ENCODE measurements around the gene ARAP1. TPM values are rescaled to one million over a fixed set of nuclear protein-coding genes. Genes with fewer than 3 reads are reported as not detected.

The ARAP1 gene
- total RNA-seq, 2 experiments from 2014 or later = 69.9 to 76.6 TPM

DNA sequence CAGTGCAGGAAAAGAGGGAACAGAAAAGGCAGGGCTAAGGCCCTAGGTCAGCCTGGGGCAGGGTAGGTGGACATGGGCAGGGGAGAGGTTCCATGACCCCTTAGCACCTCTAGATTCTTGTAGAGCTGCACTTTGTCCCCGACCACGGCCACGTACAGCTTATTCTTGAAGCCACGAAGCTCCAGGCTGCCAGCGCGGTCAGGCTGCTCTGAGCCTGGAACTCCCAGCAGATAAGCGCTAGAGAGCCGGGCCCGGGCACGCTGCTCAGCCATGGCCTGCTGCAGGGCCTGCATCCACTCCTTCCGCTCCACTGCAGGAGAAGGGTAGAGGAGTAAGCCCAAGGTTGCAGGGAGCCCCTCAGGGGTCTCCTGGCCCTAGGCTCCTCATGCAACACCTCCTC, 41.9 kb downstream of the ARAP1 start:
- Mint-ChIP-seq H3K9me3 (ENCODE audit: low read depth) (no peaks in the 10 kb centered on the region), H3K4me1 (no peaks in the 10 kb centered on the region), H3K4me3 (no peak overlapping the region), H3K27ac (no peak overlapping the region), H3K36me3 (ENCODE audit: low read depth) (peaks cover 23% of the 10 kb centered on the region), H3K27me3 (no peaks in the 10 kb centered on the region)
- POLR2A ChIA-PET = no interaction called here
- intact Hi-C loops (cut with DNase I, micrococcal nuclease) = no loop called here
- CTCF ChIA-PET = no interaction called here
- no peak for ATAC-seq
- DNase-seq = no peak

DNA sequence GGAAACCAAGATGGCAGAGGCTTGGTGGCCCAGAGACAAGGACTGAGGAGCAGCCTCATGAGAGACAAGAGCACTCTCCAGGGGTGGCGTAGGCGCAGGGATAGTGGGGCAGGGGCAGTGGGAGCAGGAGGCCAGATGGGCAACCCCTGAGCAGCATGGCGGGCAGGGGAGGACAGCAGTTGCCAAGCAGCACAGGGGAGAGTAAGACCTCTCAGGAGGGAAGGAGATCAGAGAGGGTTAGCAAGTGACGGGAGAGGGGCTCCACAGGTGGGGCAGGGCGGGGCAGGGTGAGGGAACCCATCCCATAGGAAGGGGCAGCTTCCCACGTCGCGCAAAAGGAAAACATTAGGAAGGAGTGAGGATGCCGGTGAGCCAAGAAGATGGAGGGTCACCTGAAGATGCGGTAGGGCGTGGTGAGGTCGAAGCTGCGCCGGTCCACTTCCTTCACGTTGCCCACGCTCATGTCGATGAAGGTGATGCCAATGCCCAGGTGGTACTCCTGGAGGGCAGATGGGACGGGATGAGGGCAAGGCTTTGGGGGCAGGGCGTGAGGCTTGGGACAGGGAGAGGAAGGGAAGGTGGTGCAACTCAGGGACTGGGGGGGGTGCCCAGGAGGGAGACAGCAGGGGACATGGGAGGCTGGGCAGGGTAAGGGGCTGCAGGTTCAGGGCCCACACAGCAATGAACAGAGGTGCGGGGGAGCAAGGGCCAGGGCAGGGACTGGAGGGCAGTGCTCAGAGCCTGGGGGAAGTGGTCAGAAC, 42.5 kb downstream of the ARAP1 start:
- no peaks in the 10 kb centered on the region for H3K4me1 Mint-ChIP-seq
- H3K4me3 Mint-ChIP-seq = no peak overlapping the region
- ATAC-seq (no peak), DNase-seq (no peak)
- H3K27ac Mint-ChIP-seq = no peak overlapping the region
- no peaks in the 10 kb centered on the region for H3K9me3 Mint-ChIP-seq (ENCODE audit: low read depth)
- POLR2A ChIA-PET = interaction anchor here (0.6 kb wide), 1 partner anchor 7 kb away, joined by 5 read pairs; no protein-coding TSS in a partner anchor
- H3K27me3 Mint-ChIP-seq = no peaks in the 10 kb centered on the region
- CTCF ChIA-PET = no interaction called here
- intact Hi-C loops (cut with DNase I, micrococcal nuclease) = no loop called here
- H3K36me3 Mint-ChIP-seq (ENCODE audit: low read depth) = peaks cover 23% of the 10 kb centered on the region

DNA sequence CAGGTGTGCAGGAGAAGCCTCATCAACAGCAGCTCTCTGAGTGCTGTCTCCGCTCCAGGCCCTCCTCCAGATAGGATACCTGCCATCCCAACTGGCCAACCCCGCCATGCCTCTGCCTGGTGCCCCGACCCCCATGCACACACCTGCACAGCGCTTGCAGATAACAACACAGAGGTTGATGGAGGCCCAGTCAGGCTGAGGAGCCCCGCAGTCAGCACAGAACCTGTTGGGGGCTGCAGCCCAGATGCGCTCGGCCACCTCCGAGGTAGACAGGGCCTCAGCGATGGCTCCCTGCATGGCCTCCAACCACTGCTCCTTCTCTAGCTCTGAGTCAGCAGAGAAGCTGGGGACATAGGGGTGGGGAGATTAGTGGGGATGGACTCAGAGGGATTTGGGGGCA, 45.2 kb downstream of the ARAP1 start:
- Mint-ChIP-seq H3K27ac (no peak overlapping the region), H3K36me3 (ENCODE audit: low read depth) (peaks cover 23% of the 10 kb centered on the region), H3K27me3 (no peaks in the 10 kb centered on the region), H3K9me3 (ENCODE audit: low read depth) (no peaks in the 10 kb centered on the region), H3K4me3 (no peak overlapping the region), H3K4me1 (no peaks in the 10 kb centered on the region)
- ChIA-PET CTCF (no interaction called here), POLR2A (no interaction called here)
- DNase-seq (no peak), ATAC-seq (no peak)
- intact Hi-C loops (cut with DNase I, micrococcal nuclease) = no loop called here

DNA sequence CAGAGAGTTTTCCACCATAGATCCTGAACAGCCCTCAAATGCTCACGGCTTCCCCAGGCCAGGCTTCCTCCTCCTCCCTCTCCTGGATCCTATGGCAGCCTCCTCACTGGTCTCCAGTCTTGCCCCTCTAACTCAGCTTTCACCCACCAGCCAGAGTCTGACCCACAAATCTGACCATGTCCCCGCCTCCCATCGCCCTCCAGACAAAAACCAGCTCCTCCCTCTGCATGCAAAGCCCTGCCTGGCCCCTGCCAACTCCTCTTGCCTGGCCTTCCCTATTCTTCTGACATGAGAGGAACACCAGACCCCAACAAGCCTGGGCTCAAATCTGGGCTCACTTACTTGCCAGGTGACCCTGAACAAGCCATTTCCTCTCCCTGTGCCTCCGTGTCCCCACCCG, 45.6 kb downstream of the ARAP1 start:
- no peaks in the 10 kb centered on the region for H3K4me1 Mint-ChIP-seq
- peaks cover 26% of the 10 kb centered on the region for H3K36me3 Mint-ChIP-seq (ENCODE audit: low read depth)
- ChIA-PET POLR2A (no interaction called here), CTCF (no interaction called here)
- peak overlapping the region; percentile 42 for H3K27ac Mint-ChIP-seq
- no peak overlapping the region for H3K4me3 Mint-ChIP-seq
- H3K9me3 Mint-ChIP-seq (ENCODE audit: low read depth) = no peaks in the 10 kb centered on the region
- intact Hi-C loops (cut with DNase I, micrococcal nuclease) = no loop called here
- DNase-seq (no peak), ATAC-seq (no peak)
- no peaks in the 10 kb centered on the region for H3K27me3 Mint-ChIP-seq

DNA sequence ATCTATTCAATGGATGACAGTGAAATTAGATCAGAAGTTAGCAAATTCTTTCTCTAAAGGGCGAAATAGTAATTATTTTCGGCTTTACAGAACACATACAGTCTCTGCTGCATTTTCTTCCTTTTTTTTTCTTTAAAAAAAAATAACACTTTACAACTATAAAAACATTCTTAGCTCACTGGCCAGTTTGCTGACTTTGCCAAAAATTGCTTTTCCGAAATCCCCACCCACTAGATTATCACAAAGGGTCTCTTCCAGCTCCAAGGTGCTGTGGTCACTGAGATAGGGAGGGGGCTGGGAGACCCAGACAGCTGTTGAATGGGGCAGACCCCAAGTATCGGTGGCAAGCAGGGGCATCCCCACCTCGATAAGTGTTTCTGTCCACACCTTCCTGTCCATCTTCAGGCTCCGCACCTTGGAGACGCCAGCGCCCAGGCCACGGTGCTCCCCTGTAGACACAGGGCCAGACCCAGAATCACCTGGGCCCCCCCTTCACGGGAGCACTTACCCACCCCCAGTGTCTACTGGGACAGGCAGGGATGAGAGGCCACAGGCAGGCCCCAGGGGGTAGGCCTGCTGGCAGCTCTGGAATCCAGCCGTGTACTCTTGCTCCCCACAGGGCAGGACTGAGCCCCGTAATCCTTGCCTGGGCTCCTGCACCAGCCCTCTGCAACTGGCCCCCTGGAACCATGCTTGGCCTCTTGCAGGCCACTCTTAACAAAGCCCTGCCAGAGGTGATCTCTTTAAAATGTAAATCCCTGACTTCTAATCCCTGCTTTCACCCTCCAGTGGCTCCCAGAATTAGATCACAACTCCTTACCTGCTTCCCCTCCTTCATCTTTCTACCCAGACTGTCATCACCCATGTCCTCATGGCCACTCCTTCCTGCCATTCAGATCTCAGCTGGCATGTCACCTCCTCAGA, 46.5 kb downstream of the ARAP1 start:
- intact Hi-C loops (cut with DNase I, micrococcal nuclease) = no loop called here
- DNase-seq (no peak), ATAC-seq (no peak)
- ChIA-PET CTCF (no interaction called here), POLR2A (no interaction called here)
- Mint-ChIP-seq H3K9me3 (ENCODE audit: low read depth) (no peaks in the 10 kb centered on the region), H3K27me3 (no peaks in the 10 kb centered on the region), H3K36me3 (ENCODE audit: low read depth) (peaks cover 29% of the 10 kb centered on the region), H3K4me1 (no peaks in the 10 kb centered on the region), H3K4me3 (no peak overlapping the region), H3K27ac (no peak overlapping the region)

DNA sequence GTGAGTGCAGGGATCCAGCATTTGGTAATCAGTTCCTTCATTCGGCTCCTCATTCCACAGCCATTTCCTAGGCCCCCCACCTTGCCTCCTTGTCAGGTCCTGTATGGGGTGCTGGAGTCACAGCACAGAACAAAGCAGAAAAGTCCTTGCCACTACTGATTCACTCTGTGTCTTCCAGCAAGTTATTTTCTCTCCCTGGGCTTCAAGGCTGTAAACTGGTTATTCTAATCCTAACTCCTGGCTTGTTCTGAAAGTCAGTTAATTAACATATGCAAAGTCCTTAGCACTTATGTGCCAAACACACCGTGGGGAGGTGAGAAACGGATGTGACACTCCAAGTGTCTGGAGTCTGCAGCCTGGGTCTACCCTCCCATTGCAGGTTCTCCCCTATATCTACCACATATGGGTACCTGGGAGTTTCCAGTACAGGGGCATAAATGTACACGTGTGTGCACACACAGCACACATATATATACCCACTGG, 47.4 kb downstream of the ARAP1 start:
- ATAC-seq (no peak), DNase-seq (no peak)
- H3K36me3 Mint-ChIP-seq (ENCODE audit: low read depth) = peaks cover 32% of the 10 kb centered on the region
- ChIA-PET CTCF (interaction anchor here (1.5 kb wide), 1 partner anchor 474 kb away, joined by 3 read pairs; no protein-coding TSS in a partner anchor), POLR2A (no interaction called here)
- H3K4me1 Mint-ChIP-seq = no peaks in the 10 kb centered on the region
- intact Hi-C loops (cut with DNase I, micrococcal nuclease) = no loop called here
- no peaks in the 10 kb centered on the region for H3K9me3 Mint-ChIP-seq (ENCODE audit: low read depth)
- H3K27me3 Mint-ChIP-seq = no peaks in the 10 kb centered on the region
- no peak overlapping the region for H3K4me3 Mint-ChIP-seq
- no peak overlapping the region for H3K27ac Mint-ChIP-seq

DNA sequence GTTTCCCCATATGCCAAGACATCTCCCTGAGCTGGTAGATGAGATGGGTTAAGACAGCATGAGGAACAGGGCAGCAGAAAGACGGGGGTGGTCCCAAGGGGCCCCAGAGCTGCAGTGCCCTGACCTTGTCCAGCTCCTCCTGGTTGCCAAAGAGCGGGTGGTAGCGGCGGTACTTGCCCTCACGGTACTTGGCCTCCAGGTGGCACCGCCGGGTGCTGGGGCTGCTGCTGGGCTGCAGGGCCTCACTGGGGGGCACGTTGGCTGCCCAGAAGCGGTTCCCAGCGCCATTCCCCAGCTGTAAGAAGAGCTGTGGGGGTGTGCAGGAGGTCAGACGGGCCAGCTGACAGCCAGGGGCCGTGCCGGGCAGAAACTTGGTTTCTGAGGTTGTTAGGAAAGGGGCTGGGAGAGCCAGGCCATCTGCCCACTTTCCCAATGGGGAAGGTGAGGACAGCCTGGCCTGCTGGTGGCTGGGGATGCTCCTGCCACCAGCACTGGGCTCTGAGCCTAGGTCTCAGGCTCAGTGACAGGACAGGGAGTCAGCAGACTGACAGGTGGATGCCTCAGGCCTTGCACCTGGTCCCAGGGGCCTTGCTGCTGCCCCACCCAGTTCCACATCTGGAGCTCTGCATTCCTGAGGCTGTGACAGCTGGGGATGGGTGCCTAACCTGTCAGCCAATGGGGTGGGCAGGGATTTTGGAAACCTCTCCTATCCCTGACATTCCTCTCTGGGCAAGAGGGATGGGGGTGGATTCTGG, 48.0 kb downstream of the ARAP1 start:
- Mint-ChIP-seq H3K36me3 (ENCODE audit: low read depth) (peaks cover 33% of the 10 kb centered on the region), H3K4me3 (no peak overlapping the region), H3K27ac (no peak overlapping the region), H3K4me1 (no peaks in the 10 kb centered on the region), H3K27me3 (no peaks in the 10 kb centered on the region), H3K9me3 (ENCODE audit: low read depth) (no peaks in the 10 kb centered on the region)
- ChIA-PET POLR2A (no interaction called here), CTCF (interaction anchor here (0.6 to 1.5 kb wide), 2 partner anchors 77 to 474 kb away, joined by 3 read pairs; no protein-coding TSS in a partner anchor)
- DNase-seq (peak; percentile 26), ATAC-seq (no peak)
- intact Hi-C loops (cut with DNase I, micrococcal nuclease) = no loop called here

DNA sequence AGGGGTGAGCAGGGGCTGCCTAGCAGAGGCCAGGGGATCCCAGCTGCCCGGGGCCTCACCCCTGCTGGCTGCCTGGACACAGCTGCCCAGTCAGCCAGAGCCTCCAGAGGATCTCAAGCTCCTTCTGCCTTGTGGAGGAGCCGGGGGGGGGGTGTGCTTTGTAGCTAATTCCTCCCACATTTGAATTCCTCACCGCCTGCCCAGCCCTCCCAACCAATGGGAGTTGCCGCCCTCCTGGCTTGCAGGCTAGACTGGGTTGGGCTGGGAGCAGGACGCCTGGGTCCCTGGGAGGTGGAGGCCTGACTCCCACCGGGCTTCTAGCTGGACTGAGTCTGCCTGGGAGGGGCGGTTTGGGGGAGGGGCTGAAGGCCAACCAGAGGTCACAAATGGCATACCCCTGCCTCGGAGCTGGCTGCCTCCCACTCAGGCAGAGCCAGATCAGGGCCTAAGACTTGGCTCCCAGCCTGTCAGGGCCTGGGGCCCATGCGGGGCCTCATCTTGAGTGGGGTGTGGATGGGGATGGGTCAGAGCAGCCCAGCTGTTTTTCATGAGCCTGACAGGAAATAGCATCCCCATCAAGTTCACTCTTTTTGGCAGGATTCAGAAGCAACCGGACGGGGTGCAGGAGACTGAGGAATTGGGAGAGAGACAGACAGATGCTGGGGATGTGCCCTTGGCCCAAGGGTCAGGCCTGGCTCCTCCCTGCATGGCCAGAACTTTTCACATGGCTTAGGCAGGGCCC, 48.8 kb downstream of the ARAP1 start:
- intact Hi-C loops (cut with DNase I, micrococcal nuclease) = no loop called here
- Mint-ChIP-seq H3K4me1 (no peaks in the 10 kb centered on the region), H3K36me3 (ENCODE audit: low read depth) (peaks cover 39% of the 10 kb centered on the region), H3K27me3 (no peaks in the 10 kb centered on the region), H3K4me3 (no peak overlapping the region), H3K9me3 (ENCODE audit: low read depth) (no peaks in the 10 kb centered on the region), H3K27ac (no peak overlapping the region)
- no peak for ATAC-seq
- DNase-seq = no peak
- CTCF ChIA-PET = interaction anchor here (0.6 to 1.5 kb wide), 2 partner anchors 77 to 475 kb away, joined by 3 read pairs; no protein-coding TSS in a partner anchor
- POLR2A ChIA-PET = no interaction called here

DNA sequence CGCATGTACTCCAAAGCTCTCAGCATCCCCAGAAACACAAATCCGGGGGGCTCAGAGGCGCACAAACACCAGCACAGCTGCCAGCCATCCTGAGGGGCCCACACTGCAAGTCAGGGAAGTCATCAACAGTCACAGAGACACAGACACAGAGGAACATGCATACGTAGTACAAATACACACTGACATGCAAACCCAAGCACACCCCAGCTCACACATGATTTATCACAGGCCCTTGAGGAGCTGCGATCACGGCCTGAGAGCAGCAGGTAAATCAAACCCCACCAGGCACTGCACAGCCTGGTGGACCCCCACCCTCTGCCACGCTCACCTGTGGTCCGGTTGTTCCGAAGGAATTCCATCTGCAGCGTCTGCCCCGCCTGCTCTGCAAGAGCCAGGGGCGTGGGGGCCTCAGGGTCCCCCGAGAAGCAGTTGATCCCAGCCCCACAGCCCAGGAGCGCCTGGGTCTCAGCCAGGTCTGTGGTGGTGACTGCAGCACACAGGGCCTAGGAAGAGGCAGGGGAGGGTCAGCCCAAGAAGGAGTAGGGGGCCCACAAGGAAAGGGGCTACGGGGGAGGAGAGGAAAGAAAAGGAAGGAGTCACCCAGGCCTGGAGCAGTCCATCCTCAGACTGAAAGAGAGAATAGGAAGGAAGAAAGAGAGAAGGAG, 49.5 kb downstream of the ARAP1 start:
- CTCF ChIA-PET = no interaction called here

DNA sequence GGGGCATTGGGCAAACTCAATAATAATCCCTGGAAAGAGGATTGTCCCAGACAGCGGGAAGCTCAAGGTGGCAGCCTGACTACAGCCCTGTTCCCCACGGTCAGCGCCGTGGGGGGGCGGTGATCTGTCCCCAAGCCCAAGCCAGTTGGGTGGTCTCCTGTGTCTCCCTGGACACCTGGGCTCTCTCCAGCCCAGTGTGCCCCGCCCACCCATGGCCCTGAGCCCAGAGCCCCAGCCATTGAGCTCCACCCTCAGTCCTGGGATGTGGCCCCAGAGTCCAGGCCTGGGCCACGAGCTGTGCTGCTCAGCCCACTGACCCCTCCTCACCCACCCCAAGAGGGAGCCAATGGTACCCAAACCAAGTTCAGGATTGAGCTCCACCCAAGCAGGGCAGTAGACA, 50.1 kb downstream of the ARAP1 start:
- no peaks in the 10 kb centered on the region for H3K9me3 Mint-ChIP-seq (ENCODE audit: low read depth)
- no peak overlapping the region for H3K27ac Mint-ChIP-seq
- intact Hi-C loops (cut with DNase I, micrococcal nuclease) = no loop called here
- ChIA-PET POLR2A (no interaction called here), CTCF (interaction anchor here (0.7 kb wide), 1 partner anchor 283 kb away, joined by 3 read pairs; no protein-coding TSS in a partner anchor)
- no peaks in the 10 kb centered on the region for H3K4me1 Mint-ChIP-seq
- ATAC-seq (no peak), DNase-seq (no peak)
- H3K36me3 Mint-ChIP-seq (ENCODE audit: low read depth) = peaks cover 33% of the 10 kb centered on the region
- no peaks in the 10 kb centered on the region for H3K27me3 Mint-ChIP-seq
- no peak overlapping the region for H3K4me3 Mint-ChIP-seq

More for the DNA sequence above, 49.5 kb downstream of the ARAP1 start:
- no peak overlapping the region for H3K4me3 Mint-ChIP-seq
- DNase-seq (no peak), ATAC-seq (no peak)
- no peaks in the 10 kb centered on the region for H3K9me3 Mint-ChIP-seq (ENCODE audit: low read depth)
- peaks cover 38% of the 10 kb centered on the region for H3K36me3 Mint-ChIP-seq (ENCODE audit: low read depth)
- no peak overlapping the region for H3K27ac Mint-ChIP-seq
- H3K4me1 Mint-ChIP-seq = no peaks in the 10 kb centered on the region
- intact Hi-C loops (cut with DNase I, micrococcal nuclease) = no loop called here
- no peaks in the 10 kb centered on the region for H3K27me3 Mint-ChIP-seq
- POLR2A ChIA-PET = no interaction called here

Measured in activated CD4-positive, alpha-beta T cell treated with anti-CD3 and anti-CD28 coated beads for 36 hours (primary cell).